Measurements from ENCODE around the gene DHFR.

Gene DHFR

DNA sequence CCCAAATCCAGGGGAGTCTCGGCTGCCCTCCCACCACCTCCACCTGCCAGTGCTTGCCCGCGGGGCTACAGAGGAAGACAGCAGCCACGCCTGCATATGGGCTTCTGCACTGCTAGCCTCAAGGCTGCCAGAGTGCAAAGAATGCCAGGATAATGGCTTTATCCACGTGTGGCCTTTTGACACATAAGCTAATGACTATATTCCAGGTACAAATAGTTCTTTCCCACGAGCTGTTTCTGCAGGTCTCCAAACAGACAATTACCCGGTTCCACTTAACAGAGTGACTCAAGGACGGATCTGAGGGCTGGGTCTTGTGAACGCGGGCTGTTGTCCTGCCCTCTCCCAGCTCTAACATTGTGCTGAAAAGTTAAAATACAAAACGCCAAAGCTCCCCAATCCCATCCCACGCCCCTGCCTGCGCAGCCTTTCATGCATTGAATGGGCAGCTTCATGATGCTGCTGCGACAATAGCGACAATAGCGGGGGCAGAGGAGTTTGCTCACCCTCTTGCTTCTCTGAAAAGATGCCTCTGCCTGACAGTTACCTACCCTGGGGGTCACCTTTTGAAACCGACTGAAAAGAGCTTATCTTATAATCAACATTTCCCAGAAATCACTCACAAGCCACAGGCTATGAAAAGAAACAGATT, 39.4 kb downstream of the DHFR start:
- ChIA-PET CTCF (no interaction called here), POLR2A (no interaction called here)
- DNase-seq (ENCODE audit: low read depth, low spot score): no peak
- no peak for TF ChIP-seq CTCF (IDR thresholded peaks at IDR 0.05; ENCODE audit: insufficient read depth, low read length, missing control alignments)
- H3K4me3 ChIP-seq (ENCODE audit: low read depth, low read length): no peak overlapping the region

- H3K4me3 ChIP-seq (ENCODE audit: low read depth, low read length): no peak overlapping the region
- CTCF ChIA-PET: no interaction called here
- TF ChIP-seq CTCF (IDR thresholded peaks at IDR 0.05; ENCODE audit: insufficient read depth, low read length, missing control alignments): no peak
- no peak for DNase-seq (ENCODE audit: low read depth, low spot score)
- POLR2A ChIA-PET: no interaction called here
Measured at GRCh38 chr5:80609692-80610091, 45.1 kb downstream of the DHFR start.

DNA sequence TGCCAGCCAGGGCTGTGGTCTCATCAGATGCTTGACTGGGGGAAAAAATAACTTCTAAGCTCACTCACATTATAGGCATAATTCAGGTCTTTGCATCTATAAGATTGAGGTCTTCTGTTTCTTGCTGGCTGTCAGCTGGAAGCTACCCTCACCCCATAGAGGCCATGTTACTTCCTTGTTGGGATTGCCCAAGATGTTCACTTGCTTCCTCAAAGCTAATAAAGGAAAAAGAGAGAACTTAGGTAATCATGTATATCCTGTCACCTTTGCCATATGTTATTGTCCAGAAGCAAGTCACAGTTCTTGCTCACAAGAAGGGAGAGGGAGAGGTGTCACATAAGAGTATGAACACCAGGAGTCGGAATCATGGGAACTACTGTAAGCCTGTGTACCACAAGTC, 46.1 kb downstream of the DHFR start:
- TF ChIP-seq CTCF (IDR thresholded peaks at IDR 0.05; ENCODE audit: insufficient read depth, low read length, missing control alignments): no peak
- H3K4me3 ChIP-seq (ENCODE audit: low read depth, low read length): no peak overlapping the region
- ChIA-PET POLR2A (no interaction called here), CTCF (no interaction called here)
- DNase-seq (ENCODE audit: low read depth, low spot score): no peak

- no peak for TF ChIP-seq CTCF (IDR thresholded peaks at IDR 0.05; ENCODE audit: insufficient read depth, low read length, missing control alignments)
- ChIA-PET CTCF (no interaction called here), POLR2A (no interaction called here)
- DNase-seq (ENCODE audit: low read depth, low spot score): no peak
- no peak overlapping the region for H3K4me3 ChIP-seq (ENCODE audit: low read depth, low read length)
Measured at GRCh38 chr5:80607832-80608231, 47.0 kb downstream of the DHFR start.

DNA sequence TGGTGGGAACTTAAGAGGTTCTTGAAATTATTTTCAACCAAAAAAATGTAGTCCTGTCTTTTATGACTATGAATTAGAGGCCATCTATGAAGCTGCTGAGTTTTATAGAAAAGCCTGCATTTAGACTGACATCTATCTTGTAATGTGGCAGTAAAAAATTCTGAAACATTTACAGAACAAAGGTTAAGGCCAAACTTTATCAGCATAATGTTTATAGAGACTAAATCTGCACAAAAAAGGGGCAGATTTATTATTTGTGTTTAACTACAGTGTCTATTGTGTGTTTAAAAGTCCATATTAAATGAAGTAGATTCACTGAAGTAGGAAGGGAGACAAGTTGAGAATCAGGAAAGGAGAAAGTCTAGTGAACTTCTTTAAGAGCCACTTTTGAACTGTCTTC, 47.4 kb downstream of the DHFR start:
- TF ChIP-seq CTCF (IDR thresholded peaks at IDR 0.05; ENCODE audit: insufficient read depth, low read length, missing control alignments): no peak
- DNase-seq (ENCODE audit: low read depth, low spot score): no peak
- H3K4me3 ChIP-seq (ENCODE audit: low read depth, low read length): no peak overlapping the region
- ChIA-PET CTCF (no interaction called here), POLR2A (no interaction called here)

- ChIA-PET CTCF (no interaction called here), POLR2A (no interaction called here)
- DNase-seq (ENCODE audit: low read depth, low spot score): no peak
- TF ChIP-seq CTCF (IDR thresholded peaks at IDR 0.05; ENCODE audit: insufficient read depth, low read length, missing control alignments): no peak
- H3K4me3 ChIP-seq (ENCODE audit: low read depth, low read length): no peak overlapping the region
Measured at GRCh38 chr5:80600943-80601693, 53.7 kb downstream of the DHFR start.
